GM23338 (cell line): ENCODE results near the gene SLC51A. TPM values are rescaled to one million over a fixed set of nuclear protein-coding genes. Genes with fewer than 3 reads are reported as not detected.

Experiments
- ATAC-seq: fragments of 200-7000 bp; cut with Tn5 transposase; 3 replicates; pipeline ENCODE4 v1.9.1; 2020
- DNase-seq: peaks from one replicate; pipeline ENCODE4 v3.0.0-alpha.2; 2015; ENCODE audit warnings: low spot score
- H2AFZ ChIP-seq: fragments of 200-600 bp; sonication (generic); 2 replicates; pipeline ENCODE4 v1.8.0; 2016; ENCODE audit warnings: antibody characterized with exemption, mild to moderate bottlenecking, moderate library complexity
- H3F3A ChIP-seq: fragments of 200-600 bp; sonication (generic); replicated peaks from 2 replicates; pipeline ENCODE4 v1.8.0; 2017; ENCODE audit warnings: antibody characterized with exemption, mixed run types, low read depth
- H3K27ac ChIP-seq: fragments of 200-600 bp; sonication (generic); 2 replicates; pipeline ENCODE4 v1.6.1; 2016; ENCODE audit warnings: low read depth
- H3K27me3 ChIP-seq: fragments of 200-600 bp; sonication (generic); 2 replicates; pipeline ENCODE4 v1.8.0; 2016; ENCODE audit warnings: mild to moderate bottlenecking, mixed run types, moderate library complexity; ENCODE audit not compliant: insufficient read depth
- H3K36me3 ChIP-seq: fragments of 200-600 bp; sonication (generic); 2 replicates; pipeline ENCODE4 v1.8.0; 2016; ENCODE audit warnings: mild to moderate bottlenecking; ENCODE audit not compliant: insufficient read depth
- H3K4me1 ChIP-seq: fragments of 200-600 bp; sonication (generic); 2 replicates; pipeline ENCODE4 v1.8.0; 2016; ENCODE audit warnings: mild to moderate bottlenecking, moderate library complexity; ENCODE audit not compliant: insufficient read depth
- H3K4me2 ChIP-seq: fragments of 200-600 bp; sonication (generic); 2 replicates; pipeline ENCODE4 v1.7.1; 2017; ENCODE audit warnings: mixed run types
- H3K4me3 ChIP-seq: fragments of 200-600 bp; sonication (generic); 2 replicates; pipeline ENCODE4 v1.6.1; 2016; ENCODE audit warnings: mixed run types
- H3K79me2 ChIP-seq: fragments of 200-600 bp; sonication (generic); replicated peaks from 2 replicates; pipeline ENCODE4 v1.8.0; 2017; ENCODE audit warnings: mild to moderate bottlenecking; ENCODE audit not compliant: insufficient read depth
- H3K9me2 ChIP-seq: fragments of 200-600 bp; sonication (generic); 2 replicates; pipeline ENCODE4 v1.8.0; 2017; ENCODE audit not compliant: insufficient read depth
- H4K20me1 ChIP-seq: fragments of 200-600 bp; sonication (generic); replicated peaks from 2 replicates; pipeline ENCODE4 v1.8.0; 2017; ENCODE audit warnings: mild to moderate bottlenecking; ENCODE audit not compliant: insufficient read depth
- H3K27ac Mint-ChIP-seq: 2 replicates; pipeline ENCODE4 v1.8.0; 2020; ENCODE audit warnings: inconsistent platforms, mild to moderate bottlenecking, moderate library complexity, mixed read lengths
- H3K27me3 Mint-ChIP-seq: 3 replicates; pipeline ENCODE4 v1.8.0; 2022; ENCODE audit warnings: low read depth, mild to moderate bottlenecking, moderate library complexity, mixed read lengths, inconsistent platforms; ENCODE audit not compliant: insufficient read depth, poor library complexity
- H3K36me3 Mint-ChIP-seq: 3 replicates; pipeline ENCODE4 v1.8.0; 2021; ENCODE audit warnings: low read depth, mild to moderate bottlenecking, inconsistent platforms, moderate library complexity, mixed read lengths
- H3K4me1 Mint-ChIP-seq: 3 replicates; pipeline ENCODE4 v1.8.0; 2020; ENCODE audit warnings: mild to moderate bottlenecking, inconsistent platforms, mixed read lengths
- H3K4me3 Mint-ChIP-seq: 3 replicates; pipeline ENCODE4 v1.8.0; 2021; ENCODE audit warnings: moderate library complexity, mild to moderate bottlenecking, inconsistent platforms, mixed read lengths
- H3K9me3 Mint-ChIP-seq: 3 replicates; pipeline ENCODE4 v1.8.0; 2020; ENCODE audit warnings: moderate library complexity, mild to moderate bottlenecking, inconsistent platforms, mixed read lengths
- CREB1 ChIP-seq: fragments of 250-450 bp; sonication (Bioruptor Pico); IDR thresholded peaks from 2 replicates; pipeline ENCODE4 v1.5.0; 2020; ENCODE audit warnings: low read depth, mild to moderate bottlenecking, moderate library complexity
- CTCF ChIP-seq, 2 experiments: fragments of 200-600 bp in 1 of 2; sonication (generic) in 1 of 2; conservative IDR thresholded peaks; 2 replicates each; pipeline versions ENCODE4 v1.5.1 to v1.6.1; 2016 to 2017; ENCODE audit warnings: antibody characterized with exemption in 2 of 2, low read depth in 2 of 2, mild to moderate bottlenecking in 2 of 2, moderate library complexity in 1 of 2
- ETS1 ChIP-seq: IDR thresholded peaks from 2 replicates; pipeline ENCODE4 v1.6.1; 2016; ENCODE audit warnings: antibody characterized with exemption
- JUNB ChIP-seq: IDR thresholded peaks from one replicate; pipeline ENCODE4 v1.6.1; 2016; ENCODE audit warnings: antibody characterized with exemption; ENCODE audit not compliant: unreplicated experiment
- NANOG ChIP-seq: IDR thresholded peaks from 2 replicates; pipeline ENCODE4 v1.6.1; 2016; ENCODE audit warnings: antibody characterized with exemption, borderline replicate concordance
- POLR2AphosphoS5 ChIP-seq: IDR thresholded peaks from 2 replicates; pipeline ENCODE4 v1.6.1; 2016; ENCODE audit warnings: antibody characterized with exemption, low read depth
- REST ChIP-seq: IDR thresholded peaks from one replicate; pipeline ENCODE4 v1.6.1; 2018; ENCODE audit warnings: antibody characterized with exemption; ENCODE audit not compliant: unreplicated experiment
- STAT1 ChIP-seq: IDR thresholded peaks from one replicate; pipeline ENCODE4 v1.6.1; 2016; ENCODE audit warnings: antibody characterized with exemption; ENCODE audit not compliant: unreplicated experiment
- ZNF331 ChIP-seq: fragments of 250-450 bp; sonication (Bioruptor Pico); IDR thresholded peaks from 2 replicates; pipeline ENCODE4 v1.5.0; 2020; ENCODE audit warnings: low read depth, mild to moderate bottlenecking, moderate library complexity
- polyA plus RNA-seq: library from polyadenylated mRNA; unstranded; fragments of >200 nt; fragmentation: Nextera tagmentation; extraction: Ambion mirVana; gene quantifications from 2 replicates; pipeline ENCODE4 v1.2.1, GENCODE V29; 2016
- total RNA-seq: library from RNA; depleted of rRNA; stranded (reverse); fragments of >200 nt; shearing (Covaris generic); gene quantifications from 2 replicates; pipeline ENCODE4 v1.2.3, GENCODE V29; 2014

SLC51A gene
- total and polyA plus RNA-seq, 2 experiments from 2014 or later, result 4.0 to 6.7 TPM

GRCh38 chr3:196192524-196193051 is 23.7 kb upstream of the SLC51A start:
- Mint-ChIP-seq H3K9me3 (no peaks in the 10 kb centered on the region; the same call in 2 of the 3 replicates), H3K4me3 (no peak overlapping the region), H3K27ac (0 out of 2 replicates have a peak overlapping the region, but pooled peaks have one; percentile 10), H3K36me3 (no peaks in the 10 kb centered on the region), H3K4me1 (peaks cover 16% of the 10 kb centered on the region; the same call in 2 of the 3 replicates), H3K27me3 (peaks cover 6% of the 10 kb centered on the region)
- DNase-seq, result no peak
- TF ChIP-seq JUNB (no peak), ZNF331 (CRISPR knock-in tag) (no peak), CREB1 (CRISPR knock-in tag) (no peak), POLR2AphosphoS5 (no peak), CTCF (conservative IDR thresholded peaks at IDR 0.05; ENCODE audit: low read depth in 2 of 2) (no peak), REST (no peak)
- no peaks in the 10 kb centered on the region for H4K20me1 ChIP-seq
- no peaks in the 10 kb centered on the region; the same call in 1 of the 2 replicates for H3K4me1 ChIP-seq
- H2AFZ ChIP-seq, result peak overlapping the region; percentile 43; the same call in 1 of the 2 replicates
- ATAC-seq, result peak; percentile 11
- H3K4me2 ChIP-seq, result no peak overlapping the region
- no peaks in the 10 kb centered on the region for H3K36me3 ChIP-seq
- H3K27ac ChIP-seq, result no peak overlapping the region
- H3K9me2 ChIP-seq, result no peaks in the 10 kb centered on the region
- H3K79me2 ChIP-seq, result no peaks in the 10 kb centered on the region
- H3K4me3 ChIP-seq, result no peak overlapping the region
- H3F3A ChIP-seq, result 0 out of 2 replicates have a peak, but pooled peaks cover 3% of the 10 kb centered on the region
- H3K27me3 ChIP-seq, result no peaks in the 10 kb centered on the region

- peaks cover 16% of the 10 kb centered on the region; the same call in 2 of the 3 replicates for H3K4me1 Mint-ChIP-seq
- Histone ChIP-seq H3K36me3 (no peaks in the 10 kb centered on the region), H3K4me2 (no peak overlapping the region), H3K27me3 (no peaks in the 10 kb centered on the region), H3F3A (0 out of 2 replicates have a peak, but pooled peaks cover 3% of the 10 kb centered on the region), H3K27ac (no peak overlapping the region), H3K79me2 (no peaks in the 10 kb centered on the region), H3K4me1 (no peaks in the 10 kb centered on the region; the same call in 1 of the 2 replicates), H4K20me1 (no peaks in the 10 kb centered on the region), H3K4me3 (no peak overlapping the region), H2AFZ (no peak overlapping the region), H3K9me2 (no peaks in the 10 kb centered on the region)
- H3K9me3 Mint-ChIP-seq, result no peaks in the 10 kb centered on the region; the same call in 2 of the 3 replicates
- H3K27ac Mint-ChIP-seq, result no peak overlapping the region
- DNase-seq, result no peak
- ATAC-seq, result no peak
- H3K27me3 Mint-ChIP-seq, result peaks cover 6% of the 10 kb centered on the region
- H3K36me3 Mint-ChIP-seq, result no peaks in the 10 kb centered on the region
- no peak overlapping the region for H3K4me3 Mint-ChIP-seq
- TF ChIP-seq JUNB (no peak), NANOG (no peak), POLR2AphosphoS5 (no peak), REST (no peak), STAT1 (no peak), ETS1 (no peak)
Measured at GRCh38 chr3:196193133-196193735, 23.1 kb upstream of the SLC51A start.
